A549 (cell line): ENCODE data around the gene DUSP9. TPM values are rescaled to one million over a fixed set of nuclear protein-coding genes. Genes with fewer than 3 reads are reported as not detected.
A peak's percentile ranks its signal among the peaks of the same experiment; 100 is the strongest.

Source experiments
- ATAC-seq, 2 experiments: fragments of 200-7000 bp in 1 of 2; fragments of >200 bp in 1 of 2; cut with Nextera tagmentation in 1 of 2; cut with Tn5 transposase in 1 of 2; 3 replicates each; pipeline versions ENCODE4 v1.8.0 to v1.9.1; 2018 to 2020; ENCODE audit warnings: mild to moderate bottlenecking in 1 of 2, moderate library complexity in 1 of 2
- CTCF ChIA-PET: fragments of 300-600 bp; sonication (Branson Sonifier 250); formaldehyde crosslinking; extraction: SDS; loops from one replicate; lab custom pipeline; 2021; ENCODE audit warnings: antibody characterized with exemption, inconsistent platforms; lab: Yijun Ruan, JAX
- POLR2A ChIA-PET: fragments of 350-600 bp; formaldehyde crosslinking; extraction: SDS; loops from one replicate; lab custom pipeline; 2021; ENCODE audit warnings: antibody characterized with exemption, inconsistent platforms; lab: Yijun Ruan, JAX
- DNase-seq, 2 experiments: peaks; one replicate each; pipeline versions ENCODE4 v3.0.0 to v3.0.0-alpha.2; 2011 to 2016; ENCODE audit warnings: low read depth in 1 of 2, low spot score in 1 of 2
- FAIRE-seq: peaks from 2 replicates; lab custom pipeline; 2011; peaks lifted over from hg19 to GRCh38; lab: Jason Lieb, UNC
- H3K27ac ChIP-seq, 2 experiments: fragments of >200 bp; sonication (Bioruptor Twin); formaldehyde crosslinking; 3 replicates each; pipeline ENCODE4 v1.5.1; 2016 to 2017
- H3K4me1 ChIP-seq: fragments of >200 bp; sonication (Bioruptor Twin); formaldehyde crosslinking; 3 replicates; pipeline ENCODE4 v1.6.1; 2016
- H3K4me2 ChIP-seq: fragments of >200 bp; sonication (Bioruptor Twin); formaldehyde crosslinking; 3 replicates; pipeline ENCODE4 v1.6.1; 2016
- H3K4me3 ChIP-seq: fragments of >200 bp; sonication (Bioruptor Twin); formaldehyde crosslinking; 3 replicates; pipeline ENCODE4 v1.5.1; 2016
- H3K9me3 ChIP-seq: fragments of >200 bp; sonication (Bioruptor Twin); formaldehyde crosslinking; 3 replicates; pipeline ENCODE4 v1.6.1; 2016
- BHLHE40 ChIP-seq: IDR thresholded peaks from 2 replicates; pipeline ENCODE4 v1.6.1; 2012; ENCODE audit warnings: low read depth, low read length, inconsistent platforms
- CTCF ChIP-seq: fragments of >200 bp; sonication (Bioruptor Twin); formaldehyde crosslinking; IDR thresholded peaks from 3 replicates; pipeline ENCODE4 v1.5.1; 2016
- EHF ChIP-seq: fragments of 250-450 bp; sonication (Bioruptor Pico); IDR thresholded peaks from 2 replicates; pipeline ENCODE4 v1.5.0; 2020; ENCODE audit warnings: mild to moderate bottlenecking
- EHMT2 ChIP-seq: fragments of 200-600 bp; sonication (generic); IDR thresholded peaks from 2 replicates; pipeline ENCODE4 v1.6.1; 2016; ENCODE audit warnings: antibody characterized with exemption, low read depth, mild to moderate bottlenecking, moderate library complexity
- ELK1 ChIP-seq: fragments of 150-350 bp; IDR thresholded peaks from 2 replicates; pipeline ENCODE4 v1.6.1; 2014; ENCODE audit warnings: low read depth, mild to moderate bottlenecking, low read length
- HOXA7 ChIP-seq: fragments of 250-450 bp; sonication (Bioruptor Pico); IDR thresholded peaks from 2 replicates; pipeline ENCODE4 v1.5.0; 2020; ENCODE audit warnings: mild to moderate bottlenecking, moderate library complexity
- MAZ ChIP-seq: fragments of 150-350 bp; IDR thresholded peaks from 2 replicates; pipeline ENCODE4 v1.6.1; 2014; ENCODE audit warnings: antibody characterized with exemption, low read depth, low read length, borderline replicate concordance
- MYC ChIP-seq: IDR thresholded peaks from 2 replicates; pipeline ENCODE4 v1.6.1; 2012; ENCODE audit warnings: mild to moderate bottlenecking, inconsistent platforms, low read length, improper control_type of control experiment, borderline replicate concordance
- NPAS2 ChIP-seq: fragments of 250-450 bp; sonication (Bioruptor Pico); IDR thresholded peaks from 2 replicates; pipeline ENCODE4 v1.8.0; 2022; ENCODE audit warnings: mild to moderate bottlenecking, moderate library complexity, borderline replicate concordance
- PHF8 ChIP-seq: fragments of 200-600 bp; sonication (generic); IDR thresholded peaks from 2 replicates; pipeline ENCODE4 v1.6.1; 2016; ENCODE audit warnings: low read depth, mild to moderate bottlenecking, antibody characterized with exemption, moderate library complexity, borderline replicate concordance
- POLR2AphosphoS2 ChIP-seq: conservative IDR thresholded peaks from 2 replicates; pipeline ENCODE4 v1.6.1; 2012; ENCODE audit warnings: low read length, improper control_type of control experiment, inconsistent platforms
- RAD21 ChIP-seq, 2 experiments: fragments of >200 bp in 1 of 2; sonication (Bioruptor Twin) in 1 of 2; formaldehyde crosslinking in 1 of 2; IDR thresholded peaks in 1 of 2; conservative IDR thresholded peaks in 1 of 2; 2 replicates in 1 of 2; 3 replicates in 1 of 2; pipeline ENCODE4 v1.6.1; 2012 to 2018; ENCODE audit warnings: inconsistent platforms in 1 of 2
- TFCP2L1 ChIP-seq: fragments of 250-450 bp; sonication (Bioruptor Pico); IDR thresholded peaks from 2 replicates; pipeline ENCODE4 v1.5.0; 2021; ENCODE audit warnings: mild to moderate bottlenecking
- TP53 ChIP-seq: fragments of 250-450 bp; sonication (Bioruptor Pico); IDR thresholded peaks from 2 replicates; pipeline ENCODE4 v1.5.0; 2021; ENCODE audit warnings: mild to moderate bottlenecking, moderate library complexity
- USF2 ChIP-seq: fragments of 450-650 bp; IDR thresholded peaks from 2 replicates; pipeline ENCODE4 v1.6.1; 2014; ENCODE audit warnings: antibody characterized with exemption
- ZNF302 ChIP-seq: fragments of 250-450 bp; sonication (Bioruptor Pico); IDR thresholded peaks from 2 replicates; pipeline ENCODE4 v1.9.0; 2021; ENCODE audit warnings: inconsistent platforms, mild to moderate bottlenecking, moderate library complexity
- WGBS: methylation state at CpG from one replicate; pipeline ENCODE4 v1.1.6; 2017; ENCODE audit errors: missing lambda C conversion rate; 5-methylcytosine and 5-hydroxymethylcytosine counted together
- polyA plus RNA-seq, 4 experiments: library from polyadenylated mRNA; depleted of rRNA in 3 of 4; stranded (reverse); fragments of >200 nt; fragmentation: RNase III in 1 of 4; extraction: RNeasy Plus Mini Kit Qiagen cat#74134 plus additional on column Dnase treatment in 1 of 4; gene quantifications; 2 replicates in 3 of 4; 3 replicates in 1 of 4; pipeline ENCODE4 v1.2.3, GENCODE V29; 2011 to 2017
- TF ChIP-seq, protein P1 (sequence below): fragments of 200-600 bp; sonication (generic); IDR thresholded peaks from 2 replicates; pipeline ENCODE4 v1.6.1; 2016; ENCODE audit warnings: antibody characterized with exemption, mild to moderate bottlenecking, moderate library complexity

The DUSP9 gene
- polyA plus RNA-seq, 2 of the 4 experiments (the other 2 are of a cell fraction) = 0.75 to 1.6 TPM

DNA sequence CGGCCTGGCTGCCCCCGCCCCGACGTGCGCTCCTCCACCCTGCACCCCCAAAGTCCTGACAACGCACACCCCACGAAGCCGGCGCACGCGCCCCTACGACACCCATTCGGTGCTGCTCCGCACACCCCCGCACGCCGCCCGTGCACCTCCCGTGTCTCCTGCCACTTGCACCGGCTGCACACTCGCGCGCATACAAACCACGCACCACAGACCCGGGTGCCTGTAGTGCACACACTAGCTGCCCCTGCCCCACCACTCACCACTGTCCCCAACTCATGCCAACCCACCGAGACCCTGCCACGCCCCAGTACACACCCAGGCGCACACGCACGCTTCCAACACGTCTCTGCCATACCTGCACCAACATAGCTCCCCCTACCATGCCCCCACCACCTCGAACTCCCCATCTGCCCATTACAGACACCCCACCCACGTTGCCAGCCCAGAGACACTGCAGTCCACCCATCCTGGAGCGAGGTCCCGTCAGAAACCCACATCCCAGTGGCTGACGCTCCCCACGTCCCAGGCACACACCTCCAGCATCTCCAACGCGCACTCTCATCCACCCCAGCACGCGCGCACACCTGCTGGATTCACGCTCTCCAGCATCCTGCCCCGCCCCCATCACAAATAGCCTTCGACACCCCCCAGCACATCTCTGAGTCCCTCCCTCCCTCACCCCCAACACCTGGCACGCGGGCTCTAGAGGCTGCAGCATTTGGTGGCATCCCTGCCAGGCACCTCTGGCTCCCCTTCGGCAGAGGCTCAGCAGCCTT is 4.2 kb upstream of the DUSP9 start:
- ChIA-PET POLR2A (no interaction called here), CTCF (interaction anchor here (0.5 to 5.3 kb wide), 18 partner anchors 9 to 103 kb away, joined by 3 to 58 read pairs (median 4); partner anchors contain the start of gene PNCK)
- Histone ChIP-seq H3K9me3 (no peaks in the 10 kb centered on the region), H3K4me3 (peak overlapping the region; percentile 59), H3K27ac (peak overlapping the region; percentile 48 to 88; a peak in 3 of 6 replicates), H3K4me1 (peaks cover 31% of the 10 kb centered on the region; the same call in 2 of the 3 replicates), H3K4me2 (peak overlapping the region; percentile 96)
- TF ChIP-seq POLR2AphosphoS2 = no peak
- TF ChIP-seq BHLHE40 = no peak
- TF ChIP-seq TP53 (CRISPR knock-in tag) = no peak
- no peak for TF ChIP-seq USF2
- no peak for TF ChIP-seq MAZ
- TF ChIP-seq MYC = no peak
- no peak for TF ChIP-seq HOXA7
- no peak for TF ChIP-seq NPAS2 (CRISPR knock-in tag)
- no peak for TF ChIP-seq CTCF
- no peak for TF ChIP-seq EHMT2
- TF ChIP-seq TFCP2L1 (CRISPR knock-in tag) = no peak
- no peak for TF ChIP-seq ELK1
- TF ChIP-seq PHF8 = no peak
- TF ChIP-seq EHF (CRISPR knock-in tag) = no peak
- TF ChIP-seq ZNF302 (CRISPR knock-in tag) = no peak
- TF ChIP-seq, protein P1, sequence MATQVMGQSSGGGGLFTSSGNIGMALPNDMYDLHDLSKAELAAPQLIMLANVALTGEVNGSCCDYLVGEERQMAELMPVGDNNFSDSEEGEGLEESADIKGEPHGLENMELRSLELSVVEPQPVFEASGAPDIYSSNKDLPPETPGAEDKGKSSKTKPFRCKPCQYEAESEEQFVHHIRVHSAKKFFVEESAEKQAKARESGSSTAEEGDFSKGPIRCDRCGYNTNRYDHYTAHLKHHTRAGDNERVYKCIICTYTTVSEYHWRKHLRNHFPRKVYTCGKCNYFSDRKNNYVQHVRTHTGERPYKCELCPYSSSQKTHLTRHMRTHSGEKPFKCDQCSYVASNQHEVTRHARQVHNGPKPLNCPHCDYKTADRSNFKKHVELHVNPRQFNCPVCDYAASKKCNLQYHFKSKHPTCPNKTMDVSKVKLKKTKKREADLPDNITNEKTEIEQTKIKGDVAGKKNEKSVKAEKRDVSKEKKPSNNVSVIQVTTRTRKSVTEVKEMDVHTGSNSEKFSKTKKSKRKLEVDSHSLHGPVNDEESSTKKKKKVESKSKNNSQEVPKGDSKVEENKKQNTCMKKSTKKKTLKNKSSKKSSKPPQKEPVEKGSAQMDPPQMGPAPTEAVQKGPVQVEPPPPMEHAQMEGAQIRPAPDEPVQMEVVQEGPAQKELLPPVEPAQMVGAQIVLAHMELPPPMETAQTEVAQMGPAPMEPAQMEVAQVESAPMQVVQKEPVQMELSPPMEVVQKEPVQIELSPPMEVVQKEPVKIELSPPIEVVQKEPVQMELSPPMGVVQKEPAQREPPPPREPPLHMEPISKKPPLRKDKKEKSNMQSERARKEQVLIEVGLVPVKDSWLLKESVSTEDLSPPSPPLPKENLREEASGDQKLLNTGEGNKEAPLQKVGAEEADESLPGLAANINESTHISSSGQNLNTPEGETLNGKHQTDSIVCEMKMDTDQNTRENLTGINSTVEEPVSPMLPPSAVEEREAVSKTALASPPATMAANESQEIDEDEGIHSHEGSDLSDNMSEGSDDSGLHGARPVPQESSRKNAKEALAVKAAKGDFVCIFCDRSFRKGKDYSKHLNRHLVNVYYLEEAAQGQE = no peak
- no peak for TF ChIP-seq RAD21 (conservative IDR thresholded peaks at IDR 0.05 in 1 of 2, IDR thresholded peaks at IDR 0.05 in 1 of 2)
- DNase-seq (no peak), ATAC-seq (no peak), FAIRE-seq (no peak)
- 8% methylated on average over 15 of the region's 48 CpGs for WGBS
